ENCODE data around the gene GALNT18.

The GALNT18 gene

DNA sequence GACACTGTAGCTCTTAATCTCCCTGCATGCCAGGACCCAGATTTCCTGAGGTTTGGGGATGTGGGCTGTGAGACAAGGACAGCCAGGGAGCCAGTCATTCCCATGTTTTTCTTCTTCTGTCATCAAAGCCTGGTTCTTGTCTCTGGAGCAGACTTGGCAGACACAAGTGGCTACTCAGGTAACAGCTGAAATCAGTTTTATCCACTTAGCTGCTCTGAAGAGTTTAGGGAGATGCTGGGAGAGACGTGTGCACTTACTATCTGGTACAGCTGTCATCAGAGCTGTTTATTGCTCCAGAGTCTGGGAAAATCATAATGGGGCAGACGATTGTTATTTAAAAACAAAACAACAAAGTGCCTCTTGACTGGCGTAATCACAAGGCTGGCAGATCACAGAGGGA is 325.4 kb downstream of the GALNT18 start:
- DNase-seq: no peak

GRCh38 chr11:11294551-11294855 is 327.3 kb downstream of the GALNT18 start:
- no peak for DNase-seq

GRCh38 chr11:11293798-11294550 is 327.8 kb downstream of the GALNT18 start:
- DNase-seq: no peak

- DNase-seq: no peak
Observed at GRCh38 chr11:11292839-11293238, 329.0 kb downstream of the GALNT18 start.

DNA sequence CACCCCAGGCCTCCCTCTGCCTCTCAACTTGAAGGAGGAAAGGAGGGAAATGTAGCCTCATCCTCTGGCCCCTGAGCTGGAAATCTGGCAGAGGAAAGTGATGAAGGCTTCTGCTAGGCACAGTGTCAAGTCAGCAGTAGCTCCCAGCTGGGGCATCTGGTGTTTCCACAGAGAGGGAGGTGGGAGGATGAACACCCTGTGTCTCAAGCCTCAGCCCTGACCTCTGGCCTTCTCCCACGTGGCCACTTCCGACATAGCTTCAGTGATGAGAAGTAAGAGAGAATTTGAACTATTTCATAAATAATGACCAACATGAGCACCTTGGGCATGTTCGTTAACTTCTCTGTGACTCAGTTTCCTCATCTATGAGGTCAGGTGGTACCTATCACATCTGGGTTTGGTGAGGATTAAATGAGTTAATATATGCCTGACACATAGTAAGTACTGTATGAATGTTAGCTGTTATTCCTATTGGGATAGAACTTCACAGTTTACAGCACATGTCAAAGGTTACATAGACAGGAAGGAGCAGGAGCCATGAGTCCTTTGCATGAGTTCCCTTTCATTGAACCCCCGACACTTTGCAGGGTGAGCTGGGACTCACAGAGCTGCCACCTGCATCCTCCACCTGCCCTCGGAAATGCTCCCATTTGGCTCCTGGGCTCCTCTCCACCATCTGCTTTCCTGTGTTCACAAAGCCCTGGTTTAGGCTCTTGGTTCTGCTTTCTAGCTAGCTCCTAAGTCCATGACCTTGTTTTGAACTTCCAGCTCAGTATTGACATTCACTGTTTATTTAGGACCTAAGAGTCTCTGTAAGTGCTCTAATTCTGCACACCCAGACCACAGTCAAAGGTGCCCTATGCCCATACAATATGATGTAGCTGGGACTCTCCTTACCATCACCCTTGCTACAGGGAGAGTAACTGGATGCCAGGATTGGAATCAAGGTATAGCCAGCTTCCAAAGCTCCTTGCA is 330.5 kb downstream of the GALNT18 start:
- DNase-seq: peak in 1 of 14 donors; percentile 72

GRCh38 chr11:11290354-11290753 is 331.5 kb downstream of the GALNT18 start:
- no peak for DNase-seq

DNA sequence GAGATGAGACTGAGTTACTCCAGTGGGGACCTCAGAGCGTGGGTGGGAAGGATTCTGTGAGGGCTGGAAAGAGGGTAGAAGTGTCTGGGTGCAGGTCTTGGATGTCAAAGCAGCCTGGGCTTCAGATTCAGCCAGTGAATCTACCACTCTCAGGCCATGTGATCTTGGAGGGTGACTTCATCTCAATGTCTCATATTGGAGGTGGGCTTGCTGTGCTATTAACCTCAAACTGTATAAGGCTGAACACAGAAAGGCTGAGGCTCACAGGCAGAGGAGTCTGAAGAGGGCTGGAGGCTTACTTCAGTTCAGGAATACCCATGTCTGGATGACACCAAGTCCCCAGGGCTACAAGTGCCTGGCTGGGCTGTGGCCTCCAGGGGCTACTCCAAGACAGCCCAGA is 332.1 kb downstream of the GALNT18 start:
- peak in 1 of 14 donors; percentile 8 for DNase-seq

- DNase-seq: peak in 1 of 14 donors; percentile 56
Observed at GRCh38 chr11:11288972-11289616, 332.7 kb downstream of the GALNT18 start.

GRCh38 chr11:11284481-11284880 is 337.3 kb downstream of the GALNT18 start:
- no peak for DNase-seq

- DNase-seq: no peak
Observed at GRCh38 chr11:11281626-11282025, 340.2 kb downstream of the GALNT18 start.

- no peak for DNase-seq
Observed at GRCh38 chr11:11280826-11281225, 341.0 kb downstream of the GALNT18 start.

- no peak for DNase-seq
Observed at GRCh38 chr11:11279956-11280689, 341.7 kb downstream of the GALNT18 start.

DNA sequence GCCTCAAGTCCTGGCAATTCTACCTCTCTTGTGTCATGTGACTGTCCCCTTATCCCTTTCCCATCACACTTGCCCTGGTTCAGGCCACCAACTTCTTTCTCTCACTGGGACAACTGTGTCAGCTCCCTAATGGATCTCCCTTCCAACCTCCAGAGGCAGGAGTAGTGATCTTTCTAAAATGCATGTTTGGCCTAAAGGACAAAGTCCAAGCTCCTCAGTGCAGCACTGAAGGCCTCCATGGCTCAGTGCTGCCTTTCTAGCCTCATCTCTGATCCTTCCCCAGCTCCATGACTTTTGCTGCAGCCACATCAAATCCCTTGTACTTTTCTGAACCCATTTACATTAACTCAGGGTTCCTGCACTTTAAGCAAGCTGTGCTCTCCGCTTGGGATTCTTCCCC is 349.6 kb downstream of the GALNT18 start:
- DNase-seq: no peak

GRCh38 chr11:11270236-11270775 is 351.5 kb downstream of the GALNT18 start:
- DNase-seq: no peak

DNA sequence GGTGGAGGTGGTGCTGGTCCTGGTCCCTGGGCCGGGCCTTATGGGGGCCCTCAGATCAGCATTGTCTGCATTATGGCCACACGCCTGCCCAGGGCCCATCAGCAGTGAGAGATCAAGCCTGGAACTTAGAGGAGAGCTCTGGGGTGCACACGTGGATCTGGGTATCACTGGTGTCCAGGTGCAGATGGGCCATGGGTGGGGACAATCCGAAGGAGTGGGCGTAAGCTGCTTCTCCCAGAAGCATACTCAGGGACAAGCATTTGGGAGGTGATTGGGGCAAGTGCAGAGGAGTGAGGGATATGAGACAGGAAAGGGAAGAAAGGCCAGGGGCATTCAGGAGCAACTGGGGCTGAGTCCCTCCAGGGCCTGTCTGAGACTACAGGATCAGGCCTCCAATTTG is 353.1 kb downstream of the GALNT18 start:
- DNase-seq: no peak

- DNase-seq: no peak
Observed at GRCh38 chr11:11268119-11268518, 353.7 kb downstream of the GALNT18 start.

DNA sequence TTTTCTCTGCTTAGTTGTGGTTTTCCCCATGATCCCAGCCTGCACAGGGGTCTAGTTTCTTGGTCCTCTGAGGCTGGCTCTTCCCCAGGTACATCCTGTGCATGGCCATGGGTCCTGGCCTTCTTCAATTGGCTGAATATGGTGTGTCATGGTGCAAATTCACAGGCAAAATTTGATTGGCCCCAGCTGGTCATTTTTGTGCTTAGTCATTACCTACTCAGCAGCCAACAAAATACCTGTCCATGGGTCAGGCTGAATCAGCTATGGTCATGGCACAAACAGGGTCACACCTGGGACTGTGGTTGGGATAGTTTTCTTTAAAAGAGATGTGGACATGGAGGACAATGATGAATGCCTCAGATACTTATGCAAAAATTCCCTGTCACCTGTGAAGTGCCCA is 354.5 kb downstream of the GALNT18 start:
- no peak for DNase-seq

DNA sequence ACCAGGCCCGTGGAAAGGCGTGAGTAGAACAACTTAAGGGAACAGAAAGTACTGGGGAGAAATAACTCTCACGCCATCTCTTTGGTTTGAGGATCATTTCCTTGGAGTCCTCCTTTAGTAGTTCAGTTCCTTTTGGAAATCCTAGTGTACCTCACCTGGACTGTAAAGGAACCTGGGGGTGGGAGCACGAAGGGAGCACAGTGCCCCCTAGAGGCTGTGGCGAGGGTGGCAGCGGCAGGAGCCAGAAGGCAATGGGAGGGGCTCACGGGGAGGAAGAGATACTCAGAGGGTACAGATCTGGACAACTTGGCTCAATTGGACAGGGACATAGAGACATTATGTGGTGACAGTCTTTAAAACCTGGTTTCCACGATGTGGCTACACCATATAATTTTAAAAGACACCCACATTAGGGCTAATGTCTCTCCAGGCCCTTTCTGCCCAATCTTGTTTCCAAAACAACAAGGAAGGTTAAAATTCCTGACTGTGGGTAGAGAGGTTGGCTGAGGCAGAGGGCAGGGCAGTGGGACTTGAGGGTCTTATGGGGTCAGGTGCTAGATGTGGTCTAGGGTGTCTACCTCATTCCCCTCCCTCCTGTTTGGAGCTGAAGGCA is 355.7 kb downstream of the GALNT18 start:
- peak in 3 of 14 donors; percentile 10 to 30 (median 24) for DNase-seq

GRCh38 chr11:11265320-11265719 is 356.5 kb downstream of the GALNT18 start:
- no peak for DNase-seq

DNA sequence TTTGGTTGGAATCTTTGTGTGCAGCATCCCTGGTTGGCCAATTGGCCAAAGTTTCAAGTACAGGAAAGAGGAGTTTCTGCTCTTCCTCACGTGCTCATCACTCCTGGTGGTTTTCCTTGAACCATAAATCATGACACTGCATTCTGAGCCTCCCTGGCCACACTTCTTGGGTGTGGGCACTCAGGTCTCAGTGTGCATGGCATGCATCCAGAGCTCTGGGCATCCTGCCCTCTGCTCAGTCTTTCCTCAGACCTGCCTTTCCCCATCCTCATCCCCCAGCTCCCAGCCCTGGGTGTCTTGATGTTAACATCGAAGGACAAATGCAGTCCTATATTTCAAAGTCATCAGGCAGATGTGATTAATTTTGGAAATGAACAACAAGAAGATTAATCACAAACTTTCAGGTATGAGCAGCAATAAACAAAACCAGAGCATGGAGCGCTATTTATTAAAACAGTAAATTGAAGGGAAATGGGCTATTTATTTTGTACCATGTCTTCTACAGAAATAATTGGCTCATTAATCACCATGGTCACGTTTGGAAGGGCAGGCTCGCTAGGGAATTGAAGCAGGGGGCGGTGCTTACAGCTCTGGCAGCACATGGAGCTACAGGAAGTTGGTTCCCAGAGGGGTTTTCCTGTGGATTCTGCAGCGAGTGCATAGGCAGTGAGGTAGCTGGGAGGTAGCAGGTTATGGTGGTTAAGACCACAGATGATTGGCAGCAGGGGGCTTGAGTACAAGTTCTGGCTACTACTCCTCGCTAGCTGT is 358.4 kb downstream of the GALNT18 start:
- DNase-seq: peak in 1 of 14 donors; percentile 4
